Measurements from ENCODE around the gene SYNGR4.

DNA sequence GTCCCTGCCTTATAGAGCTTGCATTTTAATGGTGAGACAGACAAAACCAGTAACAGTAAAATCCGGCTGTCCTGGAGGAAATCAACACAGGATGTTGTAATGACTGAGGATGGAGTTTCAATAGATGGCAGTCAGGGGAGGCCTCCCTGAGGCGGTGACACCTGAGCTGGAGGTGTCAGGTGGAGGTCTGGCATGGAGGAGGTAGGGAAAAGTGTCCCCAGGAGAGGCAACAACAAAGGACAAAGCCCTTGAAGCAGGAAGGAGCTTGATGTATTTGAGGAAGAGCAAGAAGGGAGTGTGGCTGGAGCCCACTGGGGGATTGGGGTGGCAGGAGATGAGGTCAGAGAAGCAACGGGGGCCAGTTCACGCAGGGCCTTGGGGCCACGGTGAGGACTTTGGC is 37.1 kb downstream of the SYNGR4 start:
- TF ChIP-seq, protein P1, sequence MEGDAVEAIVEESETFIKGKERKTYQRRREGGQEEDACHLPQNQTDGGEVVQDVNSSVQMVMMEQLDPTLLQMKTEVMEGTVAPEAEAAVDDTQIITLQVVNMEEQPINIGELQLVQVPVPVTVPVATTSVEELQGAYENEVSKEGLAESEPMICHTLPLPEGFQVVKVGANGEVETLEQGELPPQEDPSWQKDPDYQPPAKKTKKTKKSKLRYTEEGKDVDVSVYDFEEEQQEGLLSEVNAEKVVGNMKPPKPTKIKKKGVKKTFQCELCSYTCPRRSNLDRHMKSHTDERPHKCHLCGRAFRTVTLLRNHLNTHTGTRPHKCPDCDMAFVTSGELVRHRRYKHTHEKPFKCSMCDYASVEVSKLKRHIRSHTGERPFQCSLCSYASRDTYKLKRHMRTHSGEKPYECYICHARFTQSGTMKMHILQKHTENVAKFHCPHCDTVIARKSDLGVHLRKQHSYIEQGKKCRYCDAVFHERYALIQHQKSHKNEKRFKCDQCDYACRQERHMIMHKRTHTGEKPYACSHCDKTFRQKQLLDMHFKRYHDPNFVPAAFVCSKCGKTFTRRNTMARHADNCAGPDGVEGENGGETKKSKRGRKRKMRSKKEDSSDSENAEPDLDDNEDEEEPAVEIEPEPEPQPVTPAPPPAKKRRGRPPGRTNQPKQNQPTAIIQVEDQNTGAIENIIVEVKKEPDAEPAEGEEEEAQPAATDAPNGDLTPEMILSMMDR (IDR thresholded peaks at IDR 0.05 in 4 of 5, conservative IDR thresholded peaks at IDR 0.05 in 1 of 5) = no peak
- no peak for TF ChIP-seq POLR2A (IDR thresholded peaks at IDR 0.05)
